ENCODE results near the gene METTL4.
"Not testable (repeated sequence)": the region's sequence is repeated elsewhere in the genome, so short reads cannot be mapped to it uniquely, and the experiment has no call there.

Gene METTL4

DNA sequence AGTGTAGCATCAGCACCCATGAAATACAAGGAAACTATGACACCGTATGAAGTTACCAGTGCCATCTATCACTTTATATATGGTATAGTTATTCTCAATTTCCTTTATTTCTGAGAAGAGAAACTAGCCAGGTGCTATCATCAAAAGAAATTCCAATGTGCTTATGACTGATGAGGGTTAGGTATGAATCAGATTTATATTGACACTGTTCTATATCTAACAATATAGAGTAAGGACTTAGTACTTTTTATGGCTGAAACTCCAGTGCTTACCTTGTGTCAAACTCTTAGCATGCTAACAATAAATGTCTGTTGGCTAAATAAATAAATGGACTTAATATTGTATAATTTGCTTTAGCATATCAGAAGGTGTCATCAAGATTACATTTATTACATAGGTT lies 6.9 kb downstream of the METTL4 start:
- DNase-seq (ENCODE audit: low read depth), result no peak

GRCh38 chr18:2559249-2559648 lies 12.1 kb downstream of the METTL4 start:
- no peak for DNase-seq (ENCODE audit: low read depth)

DNA sequence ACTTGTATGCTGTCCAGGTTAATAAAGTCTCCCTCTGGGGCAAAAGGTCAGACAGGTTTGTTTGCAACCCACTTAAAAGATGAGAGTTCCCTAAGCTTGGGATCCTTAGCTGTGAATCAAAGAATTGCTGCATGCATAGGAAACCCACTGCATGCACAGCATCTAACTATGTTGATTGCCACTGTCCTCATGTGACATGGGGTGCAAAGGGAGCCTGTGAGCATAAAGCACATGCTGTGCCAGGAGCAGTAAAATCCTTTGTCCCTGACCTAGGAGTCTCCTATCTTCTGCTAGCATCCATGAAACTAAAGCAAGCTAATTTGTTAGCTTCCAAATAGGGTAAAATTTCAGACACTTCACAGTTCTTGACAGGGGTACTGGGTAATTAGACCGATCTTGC lies 13.8 kb downstream of the METTL4 start:
- DNase-seq (ENCODE audit: low read depth), result no peak

DNA sequence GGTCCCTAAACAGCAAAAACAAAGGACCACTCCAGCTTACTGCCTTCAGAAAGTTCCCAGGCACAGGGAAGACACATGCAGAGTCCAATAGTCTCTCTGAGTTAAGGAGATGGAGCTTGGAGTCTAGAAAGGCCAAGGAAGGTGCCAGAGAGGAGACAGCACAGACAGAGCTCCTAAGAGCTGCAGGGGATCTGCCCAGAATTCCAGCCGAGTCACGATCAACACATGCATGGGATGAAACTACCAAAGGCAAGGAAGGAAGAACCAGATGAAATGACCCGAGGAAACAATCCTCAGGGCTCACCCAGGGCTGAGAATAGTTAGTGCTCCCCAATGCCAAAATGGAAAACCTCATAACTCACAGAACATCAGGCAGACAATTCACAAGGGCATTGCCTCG lies 15.4 kb downstream of the METTL4 start:
- DNase-seq (ENCODE audit: low read depth), result no peak

GRCh38 chr18:2554696-2555095 lies 16.6 kb downstream of the METTL4 start:
- DNase-seq (ENCODE audit: low read depth), result no peak

DNA sequence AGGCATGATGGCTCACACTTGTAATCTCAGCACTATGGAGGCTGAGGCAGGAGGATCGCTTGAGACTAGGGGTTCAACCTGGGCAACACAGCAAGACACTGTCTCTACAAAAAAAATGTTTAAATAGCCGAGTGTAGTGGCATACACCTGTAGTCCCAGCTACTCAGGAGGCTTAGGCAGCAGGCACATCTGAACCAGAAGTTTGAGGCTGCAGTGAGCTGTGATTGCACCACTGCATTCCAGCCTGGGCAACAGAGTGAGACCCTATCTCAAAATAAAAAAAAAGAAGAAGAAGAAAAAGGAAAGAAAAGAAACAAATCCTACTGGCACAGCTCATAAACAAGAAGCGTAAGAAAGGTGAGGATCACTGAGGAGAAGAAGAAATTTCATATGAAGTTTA lies 19.9 kb downstream of the METTL4 start:
- no peak for DNase-seq (ENCODE audit: low read depth)

- no peak for DNase-seq (ENCODE audit: low read depth)
Measured at GRCh38 chr18:2549462-2549861, 21.8 kb downstream of the METTL4 start.

- DNase-seq (ENCODE audit: low read depth), result peak; percentile 65
Measured at GRCh38 chr18:2547477-2548087, 23.7 kb downstream of the METTL4 start.

GRCh38 chr18:2545155-2545554 lies 26.1 kb downstream of the METTL4 start:
- DNase-seq (ENCODE audit: low read depth), result no peak

DNA sequence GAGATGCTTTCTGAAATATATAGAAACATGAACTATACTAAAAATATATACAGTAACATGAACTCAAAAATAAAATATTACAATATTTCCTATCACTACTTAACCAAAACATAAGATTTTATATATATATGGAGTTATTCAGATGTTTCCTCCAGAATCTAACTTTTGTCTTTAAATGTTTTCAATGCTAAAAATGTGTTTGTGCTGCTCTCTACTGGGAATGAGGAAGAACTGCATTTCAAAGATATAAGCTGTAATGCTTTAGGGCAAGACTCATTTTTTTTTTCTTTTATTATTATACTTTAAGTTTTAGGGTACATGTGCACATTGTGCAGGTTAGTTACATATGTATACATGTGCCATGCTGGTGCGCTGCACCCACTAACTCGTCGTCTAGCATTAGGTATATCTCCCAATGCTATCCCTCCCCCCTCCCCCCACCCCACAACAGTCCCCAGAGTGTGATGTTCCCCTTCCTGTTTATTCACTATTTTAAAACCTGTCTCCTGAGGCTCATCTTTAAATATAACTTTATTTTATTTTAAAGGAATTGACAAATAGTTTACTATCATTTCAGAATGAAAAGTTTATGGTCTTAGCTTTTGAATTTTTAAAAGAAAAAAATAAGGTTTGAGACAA lies 29.3 kb downstream of the METTL4 start:
- DNase-seq (ENCODE audit: low read depth), result peak; percentile 38

DNA sequence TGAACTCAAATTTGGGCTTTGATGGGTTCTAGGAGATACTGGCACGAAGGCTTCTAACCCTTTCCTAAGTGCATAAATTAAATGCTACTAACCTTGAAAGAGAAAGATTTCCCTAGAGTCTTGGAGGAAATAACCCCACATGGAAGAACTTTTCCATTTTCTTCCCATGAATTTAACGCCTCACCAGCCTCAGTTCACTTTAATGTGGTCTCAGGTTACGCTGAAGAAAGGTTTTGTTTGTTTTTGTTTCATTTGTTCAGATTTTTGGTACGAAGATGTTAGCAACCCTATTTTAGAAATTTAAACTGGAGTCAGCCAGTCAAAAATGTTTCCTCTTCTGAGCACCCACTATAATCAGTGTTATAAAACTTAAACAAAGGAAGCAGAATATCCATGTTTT lies 30.7 kb downstream of the METTL4 start:
- no peak for DNase-seq (ENCODE audit: low read depth)

DNA sequence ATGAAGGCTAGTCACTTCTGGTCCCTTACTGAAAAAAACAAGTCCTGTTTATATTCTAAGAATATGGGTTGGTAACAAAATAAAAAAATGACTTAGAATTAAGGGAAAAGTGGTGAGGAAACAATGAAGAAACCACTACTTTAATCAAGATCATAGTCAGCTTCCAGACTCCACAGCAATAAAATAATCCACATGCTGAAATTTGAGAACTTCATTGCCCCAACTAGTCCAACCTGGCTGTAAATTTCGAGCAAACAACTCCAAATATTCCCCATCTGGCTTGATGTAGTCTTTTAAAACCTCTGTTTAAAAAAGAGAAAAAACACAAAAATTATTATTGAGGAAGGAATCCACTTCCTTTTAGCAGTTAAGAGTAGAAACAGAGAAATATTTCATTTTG lies 32.5 kb downstream of the METTL4 start:
- peak; percentile 38 for DNase-seq (ENCODE audit: low read depth)

GRCh38 chr18:2538236-2538635 lies 33.1 kb downstream of the METTL4 start:
- DNase-seq (ENCODE audit: low read depth), result no peak

GRCh38 chr18:2537296-2537695 lies 34.0 kb downstream of the METTL4 start:
- no peak for DNase-seq (ENCODE audit: low read depth)

DNA sequence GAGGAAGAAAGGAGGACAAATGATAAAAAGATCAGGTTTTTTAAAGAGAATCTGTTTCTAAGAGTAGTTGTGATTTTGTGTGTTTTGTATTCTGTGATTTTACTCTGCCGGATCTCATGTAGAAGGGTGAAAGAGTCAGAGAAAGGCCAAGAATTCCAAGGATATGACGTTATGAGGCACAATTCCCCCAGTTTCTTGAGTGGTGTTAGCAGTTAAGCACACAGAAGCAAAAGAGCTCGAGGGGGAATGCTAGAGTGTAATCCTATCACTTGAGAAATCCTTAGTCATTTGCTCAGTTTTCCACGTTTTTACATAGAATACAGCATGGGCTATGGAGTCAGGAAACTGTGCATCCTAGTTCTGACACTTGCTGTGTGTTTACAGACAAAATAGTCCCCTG lies 34.8 kb downstream of the METTL4 start:
- peak; percentile 96 for DNase-seq (ENCODE audit: low read depth)

- no peak for DNase-seq (ENCODE audit: low read depth)
Measured at GRCh38 chr18:2536063-2536462, 35.2 kb downstream of the METTL4 start.

- no peak for DNase-seq (ENCODE audit: low read depth)
Measured at GRCh38 chr18:2535419-2535910, 35.8 kb downstream of the METTL4 start.

DNA sequence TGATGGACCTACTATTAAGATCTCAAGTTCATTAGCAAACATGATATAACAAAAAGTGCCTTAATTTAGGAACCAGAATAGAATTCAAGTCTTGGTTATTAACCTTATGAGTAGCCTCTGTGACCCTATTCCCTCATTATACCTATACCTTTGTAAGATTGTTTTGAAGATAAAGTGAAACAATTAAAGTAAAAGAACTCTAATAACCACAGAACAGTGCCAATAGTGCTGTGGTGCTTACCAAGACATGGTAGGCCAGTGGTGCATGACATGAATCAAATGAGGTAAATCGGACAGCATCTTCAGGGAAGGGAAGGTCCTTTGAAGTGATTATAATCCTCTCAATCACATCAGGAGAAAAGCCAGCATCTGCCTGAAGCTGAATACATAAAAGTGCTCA lies 36.4 kb downstream of the METTL4 start:
- no peak for DNase-seq (ENCODE audit: low read depth)

DNA sequence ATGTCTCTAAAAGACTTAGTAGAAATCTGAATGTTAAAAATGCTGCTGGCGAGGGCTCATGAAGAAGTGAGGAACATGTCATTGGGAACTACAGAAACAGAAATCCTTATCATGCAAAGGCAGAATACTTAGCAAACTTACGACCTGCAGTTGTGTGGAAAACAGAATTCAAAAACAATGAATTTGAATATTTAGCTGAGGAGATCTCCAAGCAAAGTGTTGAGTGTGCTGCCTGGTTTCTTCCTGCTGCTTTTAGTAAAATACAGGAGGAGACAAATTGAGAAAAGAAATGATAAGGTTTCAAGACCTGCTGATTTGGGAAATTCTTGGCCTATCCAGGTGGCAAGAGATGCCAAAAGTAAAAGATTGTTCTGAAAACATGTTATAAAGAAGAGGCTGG lies 38.5 kb downstream of the METTL4 start:
- DNase-seq (ENCODE audit: low read depth), result no peak

GRCh38 chr18:2531751-2532150 lies 39.6 kb downstream of the METTL4 start:
- no peak for DNase-seq (ENCODE audit: low read depth)

DNA sequence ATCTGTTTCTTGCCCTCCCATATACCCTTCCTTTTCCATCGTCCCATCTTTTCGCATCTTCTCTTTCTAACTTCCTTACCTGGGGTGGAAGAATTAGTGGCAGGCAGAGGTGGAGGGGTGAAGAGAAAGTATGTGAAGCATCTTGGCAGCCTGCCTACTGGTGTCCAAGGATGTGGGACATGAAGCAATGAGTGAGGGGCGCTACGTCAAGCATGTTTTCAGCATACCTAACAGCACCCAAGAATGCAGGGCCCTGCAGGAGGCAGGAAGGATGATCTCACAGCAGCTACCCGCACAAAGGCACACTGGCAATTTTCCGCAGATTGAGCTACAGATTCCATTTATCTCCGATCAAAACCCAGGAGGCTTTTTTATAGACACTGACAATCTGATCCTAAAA lies 42.2 kb downstream of the METTL4 start:
- DNase-seq (ENCODE audit: low read depth), result peak; percentile 76

DNA sequence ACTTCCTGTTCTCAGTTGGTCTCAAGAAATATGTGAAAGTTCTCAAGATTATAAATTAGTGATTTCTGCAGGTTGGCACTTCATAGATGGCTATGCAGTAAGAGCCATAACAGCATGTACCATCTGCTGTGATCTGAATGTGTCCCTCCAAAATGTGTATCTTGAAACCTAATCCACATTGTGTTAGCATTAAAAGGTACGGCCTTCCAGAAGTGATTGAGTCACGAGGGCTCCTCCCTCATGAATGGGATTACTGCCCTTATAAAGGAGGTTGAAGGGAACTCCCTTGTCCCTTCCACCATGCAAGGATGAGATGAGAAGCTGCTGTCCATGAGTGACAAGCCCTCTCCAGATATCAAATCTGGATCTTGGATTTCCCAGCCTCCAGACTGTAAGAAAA lies 45.0 kb downstream of the METTL4 start:
- no peak for DNase-seq (ENCODE audit: low read depth)

GRCh38 chr18:2524794-2525198 lies 46.5 kb downstream of the METTL4 start:
- not testable (repeated sequence) for DNase-seq (ENCODE audit: low read depth)

GRCh38 chr18:2522112-2522511 lies 49.2 kb downstream of the METTL4 start:
- DNase-seq (ENCODE audit: low read depth), result peak; percentile 55
